Measurements from ENCODE around the gene CELA2A.
"Not testable (repeated sequence)": the region's sequence is repeated elsewhere in the genome, so short reads cannot be mapped to it uniquely, and the experiment has no call there.

- TF ChIP-seq, protein P1, sequence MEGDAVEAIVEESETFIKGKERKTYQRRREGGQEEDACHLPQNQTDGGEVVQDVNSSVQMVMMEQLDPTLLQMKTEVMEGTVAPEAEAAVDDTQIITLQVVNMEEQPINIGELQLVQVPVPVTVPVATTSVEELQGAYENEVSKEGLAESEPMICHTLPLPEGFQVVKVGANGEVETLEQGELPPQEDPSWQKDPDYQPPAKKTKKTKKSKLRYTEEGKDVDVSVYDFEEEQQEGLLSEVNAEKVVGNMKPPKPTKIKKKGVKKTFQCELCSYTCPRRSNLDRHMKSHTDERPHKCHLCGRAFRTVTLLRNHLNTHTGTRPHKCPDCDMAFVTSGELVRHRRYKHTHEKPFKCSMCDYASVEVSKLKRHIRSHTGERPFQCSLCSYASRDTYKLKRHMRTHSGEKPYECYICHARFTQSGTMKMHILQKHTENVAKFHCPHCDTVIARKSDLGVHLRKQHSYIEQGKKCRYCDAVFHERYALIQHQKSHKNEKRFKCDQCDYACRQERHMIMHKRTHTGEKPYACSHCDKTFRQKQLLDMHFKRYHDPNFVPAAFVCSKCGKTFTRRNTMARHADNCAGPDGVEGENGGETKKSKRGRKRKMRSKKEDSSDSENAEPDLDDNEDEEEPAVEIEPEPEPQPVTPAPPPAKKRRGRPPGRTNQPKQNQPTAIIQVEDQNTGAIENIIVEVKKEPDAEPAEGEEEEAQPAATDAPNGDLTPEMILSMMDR (IDR thresholded peaks at IDR 0.05), result not testable (repeated sequence)
- not testable (repeated sequence) for TF ChIP-seq EZH2 (IDR thresholded peaks at IDR 0.05)
Observed at GRCh38 chr1:15471067-15471466, 14.5 kb downstream of the CELA2A start.

Measured in neural progenitor cell (in vitro differentiated cells).